Mucosa of gallbladder (tissue), 1 donor: ENCODE results near the gene DNAJC5G. TPM values are rescaled to one million over a fixed set of nuclear protein-coding genes. Genes with fewer than 3 reads are reported as not detected.
"Not testable (repeated sequence)": the region's sequence is repeated elsewhere in the genome, so short reads cannot be mapped to it uniquely, and the experiment has no call there.

ENCODE experiments used
- DNase-seq: peaks from one replicate; pipeline ENCODE4 v3.0.0-alpha.2; 2020; ENCODE audit warnings: low spot score
- total RNA-seq: library from RNA; stranded (reverse); gene quantifications from one replicate; pipeline ENCODE4 v1.2.1, GENCODE V29; 2021
- donor health status: DM: no; HTN: no; CAD: no.

DNAJC5G gene
- total RNA-seq, 1 donor from 2014 or later, result not detected

DNA sequence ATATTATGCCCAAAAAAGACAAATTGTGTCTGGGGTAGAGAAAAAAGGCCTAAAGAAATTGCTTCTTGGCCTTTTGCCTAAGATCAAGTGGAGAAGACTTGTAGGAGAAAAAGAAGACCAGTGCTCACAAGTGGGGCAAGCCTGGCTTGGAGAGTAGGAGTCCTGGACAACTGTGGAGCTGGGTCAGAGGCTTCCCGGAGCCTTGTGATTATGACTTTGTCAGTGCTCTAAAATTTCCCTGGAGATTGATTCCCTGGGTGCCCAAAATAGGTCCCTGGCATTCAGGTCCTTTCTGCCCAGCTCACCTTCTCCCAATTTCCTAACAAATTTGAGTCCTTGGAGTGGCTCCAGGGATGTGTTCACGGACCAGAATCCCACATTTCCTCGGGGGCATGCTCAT is 6.2 kb downstream of the DNAJC5G start:
- no peak for DNase-seq

DNA sequence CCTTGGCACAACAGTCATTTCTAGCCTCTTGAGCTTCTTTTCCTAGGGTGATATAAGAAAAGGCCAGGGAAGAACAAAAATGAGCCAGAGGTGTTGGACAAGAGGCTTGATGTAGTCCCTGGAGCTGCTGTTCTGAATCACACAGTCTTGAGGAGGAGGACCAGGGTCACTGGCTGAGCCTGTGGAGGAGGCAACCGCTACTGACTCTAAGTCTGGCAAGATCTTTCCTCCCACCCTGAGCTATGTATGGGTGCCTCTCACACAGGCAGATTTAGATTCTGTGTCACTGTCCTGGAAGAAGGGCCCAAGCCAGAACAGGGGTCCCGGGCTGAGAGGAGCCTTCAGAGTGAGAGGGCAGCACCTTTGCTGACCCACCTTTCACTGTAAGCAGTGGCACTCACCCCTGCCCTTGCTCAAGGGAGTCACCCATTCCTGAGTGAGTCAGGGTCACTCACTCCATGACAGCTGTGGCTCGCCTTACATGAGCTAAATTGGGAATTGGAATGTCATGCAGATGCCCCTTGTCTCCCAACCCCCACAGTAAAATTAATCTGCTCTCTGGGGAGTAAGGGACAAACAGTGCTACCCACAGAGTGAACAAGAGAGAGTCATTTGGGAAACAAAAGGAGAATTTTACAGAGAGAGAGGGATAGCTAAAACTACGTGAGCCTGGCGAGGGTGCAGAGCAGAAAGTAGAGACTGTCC is 6.8 kb downstream of the DNAJC5G start, which contains the start of gene TRIM54:
Gene TRIM54 (plus strand): TSS at position 575 of the 705 bp plus-strand sequence. CDS start 303 bp downstream, outside the sequence.
- DNase-seq, result no peak

GRCh38 chr2:27282892-27283291 is 7.7 kb downstream of the DNAJC5G start:
- DNase-seq, result no peak

GRCh38 chr2:27284996-27285395 is 9.8 kb downstream of the DNAJC5G start:
- DNase-seq, result no peak

DNA sequence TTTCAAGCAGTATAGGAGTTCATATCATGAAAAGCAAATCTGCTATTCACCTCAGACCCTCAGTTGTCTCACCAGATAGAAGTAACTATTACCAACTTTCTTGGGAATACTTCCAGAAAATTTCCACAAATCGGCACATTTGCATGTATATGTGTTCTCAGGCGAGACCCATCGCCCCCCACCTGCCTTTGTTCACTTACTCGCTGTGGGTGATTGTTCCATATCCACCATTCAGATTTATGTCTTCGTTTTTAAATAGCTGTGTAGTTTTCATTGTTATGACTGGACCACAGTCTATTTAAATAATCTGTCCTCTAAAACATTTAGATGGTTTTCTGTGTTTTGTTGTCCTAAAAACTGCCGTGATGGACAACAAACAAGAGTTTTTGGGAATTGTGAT is 10.2 kb downstream of the DNAJC5G start:
- no peak for DNase-seq

- no peak for DNase-seq
These were observed 13.4 kb downstream of the DNAJC5G start for GRCh38 chr2:27288610-27289009.

- DNase-seq, result no peak
These were observed 15.3 kb downstream of the DNAJC5G start for GRCh38 chr2:27290549-27290948.

DNA sequence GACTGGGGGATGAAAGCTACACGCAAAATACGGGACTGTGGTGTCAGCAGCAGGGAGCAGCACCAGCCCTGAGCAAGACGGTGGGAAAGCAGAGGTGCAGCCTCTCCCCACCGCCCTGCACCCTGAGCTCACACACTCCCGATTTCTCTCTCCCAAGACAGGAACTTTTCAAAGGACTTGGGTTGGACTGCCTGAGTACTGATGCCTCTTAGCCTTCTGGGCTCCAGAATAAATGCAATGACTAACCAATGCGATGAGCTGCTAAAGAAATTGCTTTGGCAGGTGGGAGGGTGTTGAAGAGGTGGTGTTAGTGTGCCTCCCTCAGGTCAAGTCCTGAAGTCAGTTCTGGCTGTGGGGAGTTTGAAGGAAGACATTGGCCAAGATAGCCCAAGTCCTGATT is 16.6 kb downstream of the DNAJC5G start:
- DNase-seq, result no peak

GRCh38 chr2:27294928-27295327 is 19.7 kb downstream of the DNAJC5G start:
- no peak for DNase-seq

GRCh38 chr2:27296481-27296880 is 21.2 kb downstream of the DNAJC5G start:
- DNase-seq, result no peak

GRCh38 chr2:27297195-27297594 is 22.0 kb downstream of the DNAJC5G start:
- DNase-seq, result no peak

- no peak for DNase-seq
These were observed 23.3 kb downstream of the DNAJC5G start for GRCh38 chr2:27298391-27299080.

DNA sequence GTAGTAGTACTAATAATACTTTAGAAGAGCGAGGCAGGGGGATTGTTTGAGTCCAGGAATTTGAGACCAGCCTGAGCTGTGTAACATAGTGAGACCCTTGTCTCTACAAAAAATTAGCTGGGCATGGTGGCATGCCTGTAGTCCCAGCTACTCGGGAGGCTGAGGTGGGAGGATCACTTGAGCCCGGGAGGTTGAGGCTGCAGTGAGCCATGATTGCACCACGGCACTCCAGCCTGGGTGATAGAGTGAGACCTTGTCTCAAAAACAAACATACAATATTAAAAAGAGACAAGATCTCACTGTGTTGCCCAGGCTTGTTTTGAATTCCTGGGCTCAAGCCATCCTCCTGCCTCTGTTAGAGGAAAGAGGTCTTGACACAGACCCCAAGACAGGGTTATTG is 25.4 kb downstream of the DNAJC5G start:
- not testable (repeated sequence) for DNase-seq

- DNase-seq, result peak; percentile 57
These were observed 28.1 kb downstream of the DNAJC5G start for GRCh38 chr2:27303093-27304025.

- no peak for DNase-seq
These were observed 29.4 kb downstream of the DNAJC5G start for GRCh38 chr2:27304488-27305240.

GRCh38 chr2:27305516-27305915 is 30.3 kb downstream of the DNAJC5G start:
- DNase-seq, result no peak

GRCh38 chr2:27306136-27306535 is 30.9 kb downstream of the DNAJC5G start:
- DNase-seq, result peak; percentile 53

DNA sequence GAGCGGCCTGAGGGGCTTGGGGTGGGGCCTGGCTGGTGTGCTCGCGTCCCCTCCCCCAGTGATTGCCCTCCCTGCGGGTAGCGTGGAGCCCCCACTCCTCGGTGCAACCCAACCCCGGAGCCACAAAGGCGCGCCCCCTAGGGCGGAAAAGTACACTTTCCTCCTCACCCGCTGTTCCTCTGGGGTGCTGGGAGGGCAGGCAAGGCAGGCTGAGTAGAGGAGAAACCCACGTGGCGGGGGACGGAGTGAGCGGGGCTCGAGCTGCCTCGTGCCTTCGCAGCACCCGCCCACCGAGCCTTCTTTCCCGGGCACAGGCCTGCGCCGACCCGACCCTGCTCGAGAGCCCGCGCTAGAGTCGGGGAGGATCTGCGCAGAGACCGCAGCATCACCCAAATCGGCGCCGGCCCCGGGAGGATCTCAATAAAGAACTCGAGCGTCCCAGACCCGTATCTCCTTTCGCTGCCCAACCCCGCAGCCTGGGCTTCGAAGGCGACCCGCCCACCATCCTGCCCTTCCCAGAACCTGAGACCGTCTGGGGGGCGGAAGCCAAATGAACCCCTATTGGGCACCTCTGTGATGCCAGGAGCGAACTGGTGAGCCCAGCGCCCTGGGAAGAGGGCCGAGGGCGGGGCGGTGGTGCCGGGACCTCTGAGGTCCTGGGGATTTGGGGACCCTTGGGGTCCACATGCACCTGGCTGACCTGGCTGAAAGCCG is 31.5 kb downstream of the DNAJC5G start:
- no peak for DNase-seq

DNA sequence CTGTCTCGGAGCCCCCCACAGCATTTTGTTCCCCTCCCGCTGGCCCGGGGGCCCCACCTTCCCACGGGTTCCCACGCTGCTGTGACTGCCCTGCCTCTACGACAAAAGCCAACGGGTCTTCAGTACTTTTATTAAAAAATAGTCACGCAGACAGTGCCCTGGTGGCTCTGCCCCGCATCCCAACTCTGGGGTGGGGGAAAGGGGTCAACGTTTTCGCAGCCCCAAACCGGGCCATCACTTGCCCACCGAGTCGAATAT is 32.0 kb downstream of the DNAJC5G start:
- no peak for DNase-seq

GRCh38 chr2:27307545-27308358 is 32.5 kb downstream of the DNAJC5G start:
- DNase-seq, result no peak
